GM18517 (cell line): ENCODE data around the gene STARD4.

Experiments used
- ATAC-seq: cut with Tn5 transposase; IDR thresholded peaks from one replicate; pipeline ENCODE4 v1.9.1; 2021; ENCODE audit warnings: mild to moderate bottlenecking, moderate library complexity; ENCODE audit not compliant: unreplicated experiment

STARD4 gene

GRCh38 chr5:111530298-111530740 lies 18.0 kb upstream of the STARD4 start:
- peak; percentile 82 for ATAC-seq

GRCh38 chr5:111528056-111528455 lies 15.7 kb upstream of the STARD4 start:
- no peak for ATAC-seq

DNA sequence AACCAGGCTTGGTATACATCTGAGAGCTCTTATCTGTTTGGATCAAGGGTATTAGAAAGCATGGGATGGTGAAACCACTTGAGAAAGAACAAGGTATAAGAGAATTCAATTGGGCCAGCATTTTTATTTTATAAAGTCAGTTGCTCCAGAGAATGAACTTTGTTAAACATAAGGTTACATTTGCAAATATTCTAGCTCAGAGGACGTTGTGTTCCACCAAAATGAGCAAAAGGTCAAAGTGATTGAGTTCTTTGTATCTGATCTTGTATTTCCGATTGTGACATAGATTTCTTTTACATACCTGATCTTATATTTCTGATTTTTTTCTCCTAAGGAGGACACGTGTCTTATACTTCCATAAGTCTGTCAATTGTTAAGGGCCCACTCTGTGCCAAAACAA lies 8.6 kb upstream of the STARD4 start:
- no peak for ATAC-seq

DNA sequence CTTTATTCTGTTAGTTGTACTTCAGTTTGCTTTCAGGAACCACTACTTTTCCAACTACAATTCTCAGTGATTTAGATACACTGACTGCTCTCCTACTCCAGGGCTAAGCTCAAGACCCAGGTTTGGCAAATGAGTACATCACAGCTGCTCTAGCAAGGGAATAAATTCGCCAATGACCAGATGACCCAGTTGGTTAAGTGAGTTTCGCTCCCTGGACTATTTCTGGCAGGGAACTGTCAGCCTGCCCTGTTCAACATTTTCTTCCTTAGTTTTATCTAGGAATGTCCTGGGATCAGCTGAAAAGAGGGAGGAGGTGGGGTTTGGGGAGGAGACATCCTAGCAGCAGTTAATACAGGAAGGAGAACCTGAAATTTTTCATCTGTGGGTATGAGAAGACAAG lies 6.4 kb upstream of the STARD4 start:
- ATAC-seq = no peak

- no peak for ATAC-seq
Measured at GRCh38 chr5:111517853-111518501, 5.6 kb upstream of the STARD4 start.

DNA sequence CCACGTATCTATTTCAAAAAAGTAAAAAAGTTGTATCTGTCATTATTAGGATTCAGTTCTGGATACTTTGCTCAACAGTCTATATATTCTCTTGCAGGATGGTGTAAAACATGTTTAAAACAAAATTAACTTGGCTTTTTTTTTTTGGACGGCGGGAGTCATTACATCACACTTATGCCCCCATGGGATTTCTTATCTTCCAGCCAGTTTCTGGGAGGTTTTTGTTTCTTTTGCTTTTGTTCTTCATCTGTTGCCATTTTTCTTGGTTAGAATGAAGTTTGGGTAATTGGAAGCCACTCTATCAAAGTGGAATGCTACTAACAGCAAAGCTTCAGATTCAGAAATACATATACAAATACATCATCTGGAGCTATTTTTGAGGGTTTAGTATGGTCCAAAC lies 1.8 kb upstream of the STARD4 start:
- ATAC-seq = no peak

DNA sequence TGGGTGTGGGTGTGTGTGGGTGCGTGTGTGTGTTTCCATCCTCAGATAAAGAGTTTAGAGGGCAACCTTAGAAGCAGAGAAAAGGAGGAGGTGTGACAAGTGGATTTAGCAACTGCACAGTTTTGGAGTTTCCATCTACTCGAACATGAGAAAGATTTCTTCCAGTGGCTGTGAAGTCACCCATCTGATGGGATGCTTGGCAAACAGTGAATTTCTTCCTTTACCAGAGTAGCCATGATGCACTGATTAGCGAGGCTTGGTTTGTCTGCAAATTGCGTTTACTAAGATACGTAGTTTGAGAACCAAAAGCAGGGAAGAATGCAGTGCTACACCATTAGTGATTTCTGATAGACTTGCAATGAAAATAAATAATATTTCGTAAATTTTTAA lies 791 bp upstream of the STARD4 start:
- no peak for ATAC-seq

GRCh38 chr5:111511831-111512374 lies 432 bp downstream of the STARD4 start:
- ATAC-seq = peak; percentile 3

- ATAC-seq = no peak
Measured at GRCh38 chr5:111511174-111511830, 1.0 kb downstream of the STARD4 start.

- peak; percentile 18 for ATAC-seq
Measured at GRCh38 chr5:111509119-111509518, 3.2 kb downstream of the STARD4 start.

DNA sequence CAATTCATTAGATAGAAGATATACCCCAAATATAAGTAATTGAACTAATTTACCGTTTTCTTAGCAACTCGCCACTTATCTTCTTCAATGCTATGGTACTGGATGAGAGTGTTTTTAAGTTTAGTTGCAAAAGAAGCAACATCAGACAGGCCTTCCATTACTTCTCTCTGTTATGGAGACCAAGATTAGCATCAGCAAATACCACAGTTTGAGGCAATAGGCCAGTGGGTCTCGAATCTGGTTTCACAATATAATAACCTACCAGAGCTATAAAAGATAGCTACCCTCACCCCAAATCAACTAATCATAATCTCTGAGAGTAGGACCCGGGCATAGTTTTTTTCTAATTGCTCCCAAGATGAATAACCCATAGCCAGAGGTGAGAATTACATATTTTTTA lies 5.1 kb downstream of the STARD4 start:
- no peak for ATAC-seq

- no peak for ATAC-seq
Measured at GRCh38 chr5:111505096-111505495, 7.2 kb downstream of the STARD4 start.

DNA sequence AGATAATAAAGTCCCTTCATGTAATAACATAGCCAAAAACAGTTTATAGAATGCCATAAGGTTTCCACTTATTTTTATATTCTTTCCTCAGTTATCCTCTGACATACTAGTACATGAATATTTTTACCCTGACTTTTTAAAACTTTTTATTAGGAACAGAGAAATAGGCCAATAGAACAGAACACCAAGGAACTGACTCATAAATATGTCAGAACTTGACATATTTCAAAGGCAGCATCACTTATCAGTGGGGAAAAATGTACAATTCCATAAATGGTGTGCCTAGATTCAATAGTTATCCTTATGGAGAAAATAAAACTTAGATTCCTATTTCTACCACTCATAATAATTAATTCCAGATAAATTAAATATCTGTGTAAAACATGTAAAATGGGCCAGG lies 9.4 kb downstream of the STARD4 start:
- no peak for ATAC-seq

GRCh38 chr5:111498346-111498745 lies 14.0 kb downstream of the STARD4 start:
- ATAC-seq = peak; percentile 47

DNA sequence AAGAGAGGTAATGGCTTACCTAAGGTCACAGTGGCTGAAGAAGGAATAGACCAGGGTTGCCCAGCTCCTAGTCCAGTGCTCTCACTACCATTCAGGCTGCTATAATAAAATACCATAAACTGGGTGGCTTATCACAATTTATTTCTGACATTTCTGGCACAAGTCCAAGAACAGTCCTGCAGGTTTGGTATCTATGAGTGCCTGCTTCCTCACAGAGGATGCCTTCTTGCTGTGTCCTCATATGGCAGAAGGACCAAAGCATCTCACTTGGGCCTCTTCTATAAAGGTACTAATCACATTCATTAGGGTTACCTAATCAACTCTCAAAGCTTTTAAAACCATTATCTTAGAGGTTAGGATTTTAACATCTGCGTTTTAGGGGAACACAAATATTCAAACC lies 17.2 kb downstream of the STARD4 start:
- no peak for ATAC-seq

DNA sequence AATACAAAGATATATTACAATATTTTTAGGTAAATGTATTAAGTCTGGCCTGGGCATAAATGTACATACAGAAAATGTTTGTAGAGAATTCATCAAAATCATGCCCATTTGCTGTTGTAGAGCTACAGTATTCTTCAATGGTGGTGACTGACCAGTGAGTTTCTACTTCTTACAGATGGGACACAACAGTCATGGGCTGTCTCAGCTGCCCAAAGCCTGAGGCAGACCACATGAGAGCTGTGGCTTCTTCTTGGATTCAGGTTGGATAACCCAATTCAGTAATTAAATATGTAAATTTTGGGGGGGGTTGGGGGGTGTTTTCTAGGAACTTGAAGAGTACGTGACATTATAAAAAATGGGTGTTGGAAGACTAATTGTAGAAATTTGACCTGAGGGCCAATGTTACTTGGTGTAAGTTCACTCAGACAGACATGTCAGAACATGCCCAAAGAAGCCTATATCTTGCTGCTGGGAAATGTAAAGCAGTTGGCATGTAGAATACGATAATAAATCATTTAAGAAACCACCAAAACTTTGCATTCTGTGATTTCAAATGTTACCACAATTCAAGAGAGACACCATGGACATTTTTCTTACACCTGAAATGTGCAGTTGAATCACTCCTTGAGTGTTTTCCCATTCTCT lies 17.9 kb downstream of the STARD4 start:
- no peak for ATAC-seq

DNA sequence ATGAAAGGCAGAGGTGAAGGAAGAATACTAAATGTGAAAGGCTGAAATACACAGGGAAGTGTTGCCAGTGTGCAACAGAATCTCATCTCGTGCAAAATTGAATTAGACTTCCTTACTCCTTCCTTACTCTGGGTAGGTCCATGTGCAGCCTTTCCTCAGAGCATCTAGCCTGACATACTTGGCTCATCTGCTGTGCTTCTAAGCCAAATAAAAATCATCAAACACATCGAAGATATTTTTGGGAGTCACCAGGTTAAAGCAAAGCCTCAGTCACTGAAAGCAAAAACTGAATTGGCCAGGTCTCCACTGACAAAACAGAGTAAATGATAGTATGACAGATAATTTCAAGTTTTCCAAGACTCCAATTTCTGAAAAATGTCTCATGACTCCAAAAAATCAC lies 19.3 kb downstream of the STARD4 start:
- ATAC-seq = no peak

DNA sequence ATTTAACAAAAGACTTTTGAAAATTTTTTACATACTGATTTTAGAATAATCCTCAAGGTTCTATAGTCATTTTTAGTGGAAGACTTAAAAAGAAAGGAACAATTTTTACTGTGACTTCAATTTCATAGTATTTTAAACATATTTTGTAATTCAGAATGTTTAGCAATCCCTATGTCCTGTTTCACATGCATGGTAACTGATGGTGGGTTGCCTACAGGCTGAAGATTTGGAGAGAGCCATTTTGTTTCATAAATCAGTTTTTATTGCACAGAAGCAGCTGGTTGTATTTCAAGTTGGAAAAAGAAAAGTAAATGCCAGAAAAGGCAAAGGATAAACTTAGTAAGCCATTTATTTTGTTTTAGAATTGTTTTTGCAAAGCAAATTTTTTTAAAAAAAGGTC lies 24.0 kb downstream of the STARD4 start:
- ATAC-seq = no peak

- ATAC-seq = no peak
Measured at GRCh38 chr5:111486926-111487325, 25.4 kb downstream of the STARD4 start.

DNA sequence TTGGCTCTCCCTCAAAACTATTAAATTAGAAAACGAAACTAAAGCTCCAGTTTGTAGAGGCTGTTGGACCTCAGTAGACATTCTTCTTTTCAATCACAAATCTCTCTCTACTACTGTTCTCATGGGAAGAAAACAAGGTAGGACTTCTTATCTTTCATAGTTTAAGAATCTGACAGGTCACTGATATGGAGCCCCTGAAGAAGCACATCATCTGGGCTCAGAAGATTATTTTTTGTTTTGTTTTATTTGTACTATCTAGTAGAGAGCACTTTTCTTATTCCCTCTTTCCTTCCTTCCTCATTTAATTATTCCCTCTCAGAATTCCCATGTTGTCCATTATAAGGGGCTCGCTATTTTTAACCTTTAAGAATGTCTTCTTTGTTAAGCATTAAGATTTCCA lies 26.3 kb downstream of the STARD4 start:
- no peak for ATAC-seq

GRCh38 chr5:111480346-111480745 lies 32.0 kb downstream of the STARD4 start:
- no peak for ATAC-seq

- ATAC-seq = no peak
Measured at GRCh38 chr5:111478898-111479297, 33.4 kb downstream of the STARD4 start.
